ENCODE data around the gene GXYLT1.

- TF ChIP-seq, protein P1, sequence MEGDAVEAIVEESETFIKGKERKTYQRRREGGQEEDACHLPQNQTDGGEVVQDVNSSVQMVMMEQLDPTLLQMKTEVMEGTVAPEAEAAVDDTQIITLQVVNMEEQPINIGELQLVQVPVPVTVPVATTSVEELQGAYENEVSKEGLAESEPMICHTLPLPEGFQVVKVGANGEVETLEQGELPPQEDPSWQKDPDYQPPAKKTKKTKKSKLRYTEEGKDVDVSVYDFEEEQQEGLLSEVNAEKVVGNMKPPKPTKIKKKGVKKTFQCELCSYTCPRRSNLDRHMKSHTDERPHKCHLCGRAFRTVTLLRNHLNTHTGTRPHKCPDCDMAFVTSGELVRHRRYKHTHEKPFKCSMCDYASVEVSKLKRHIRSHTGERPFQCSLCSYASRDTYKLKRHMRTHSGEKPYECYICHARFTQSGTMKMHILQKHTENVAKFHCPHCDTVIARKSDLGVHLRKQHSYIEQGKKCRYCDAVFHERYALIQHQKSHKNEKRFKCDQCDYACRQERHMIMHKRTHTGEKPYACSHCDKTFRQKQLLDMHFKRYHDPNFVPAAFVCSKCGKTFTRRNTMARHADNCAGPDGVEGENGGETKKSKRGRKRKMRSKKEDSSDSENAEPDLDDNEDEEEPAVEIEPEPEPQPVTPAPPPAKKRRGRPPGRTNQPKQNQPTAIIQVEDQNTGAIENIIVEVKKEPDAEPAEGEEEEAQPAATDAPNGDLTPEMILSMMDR (conservative IDR thresholded peaks at IDR 0.05) = no peak
- no peak for TF ChIP-seq ZFX (IDR thresholded peaks at IDR 0.05)
These were observed 47.6 kb upstream of the GXYLT1 start for GRCh38 chr12:42192258-42192657.

All from C4-2B (cell line).